GM23338 (cell line): ENCODE measurements around the gene C4A.
"Not testable (repeated sequence)": the region's sequence is repeated elsewhere in the genome, so short reads cannot be mapped to it uniquely, and the experiment has no call there.

Source experiments
- CREB1 ChIP-seq: fragments of 250-450 bp; sonication (Bioruptor Pico); IDR thresholded peaks from 2 replicates; pipeline ENCODE4 v1.5.0; 2020; ENCODE audit warnings: low read depth, mild to moderate bottlenecking, moderate library complexity
- CTCF ChIP-seq, 2 experiments: fragments of 200-600 bp in 1 of 2; sonication (generic) in 1 of 2; conservative IDR thresholded peaks; 2 replicates each; pipeline versions ENCODE4 v1.5.1 to v1.6.1; 2016 to 2017; ENCODE audit warnings: antibody characterized with exemption in 2 of 2, low read depth in 2 of 2, mild to moderate bottlenecking in 2 of 2, moderate library complexity in 1 of 2
- ETS1 ChIP-seq: IDR thresholded peaks from 2 replicates; pipeline ENCODE4 v1.6.1; 2016; ENCODE audit warnings: antibody characterized with exemption
- EZH2 ChIP-seq: fragments of 200-600 bp; sonication (generic); IDR thresholded peaks from one replicate; pipeline ENCODE4 v1.8.0; 2017; ENCODE audit warnings: antibody characterized with exemption, mild to moderate bottlenecking, low read depth; ENCODE audit not compliant: unreplicated experiment
- EZH2phosphoT487 ChIP-seq: fragments of 200-600 bp; sonication (generic); IDR thresholded peaks from one replicate; pipeline ENCODE4 v1.8.1; 2018; ENCODE audit warnings: antibody characterized with exemption; ENCODE audit not compliant: unreplicated experiment
- JUNB ChIP-seq: IDR thresholded peaks from one replicate; pipeline ENCODE4 v1.6.1; 2016; ENCODE audit warnings: antibody characterized with exemption; ENCODE audit not compliant: unreplicated experiment
- POLR2AphosphoS5 ChIP-seq: IDR thresholded peaks from 2 replicates; pipeline ENCODE4 v1.6.1; 2016; ENCODE audit warnings: antibody characterized with exemption, low read depth
- REST ChIP-seq: IDR thresholded peaks from one replicate; pipeline ENCODE4 v1.6.1; 2018; ENCODE audit warnings: antibody characterized with exemption; ENCODE audit not compliant: unreplicated experiment
- STAT1 ChIP-seq: IDR thresholded peaks from one replicate; pipeline ENCODE4 v1.6.1; 2016; ENCODE audit warnings: antibody characterized with exemption; ENCODE audit not compliant: unreplicated experiment

GRCh38 chr6:32044916-32045315 lies 63.1 kb downstream of the C4A start:
- TF ChIP-seq EZH2; POLR2AphosphoS5; ETS1; EZH2phosphoT487; CREB1 (CRISPR knock-in tag); REST; JUNB; STAT1: not testable (repeated sequence)
- TF ChIP-seq CTCF (conservative IDR thresholded peaks at IDR 0.05; ENCODE audit: low read depth in 2 of 2): peak in 1 of 2 experiments; percentile 24; a peak in 1 of 4 replicates
